Body of pancreas (tissue), 4 donors: ENCODE measurements around the gene GPM6B.

Source experiments
- CTCF ChIP-seq, 7 experiments: fragments of 450-650 bp in 4 of 7; fragments of 200-600 bp in 3 of 7; sonication (generic) in 3 of 7; IDR thresholded peaks; one replicate each; pipeline ENCODE4 v1.5.1; 2016 to 2019; ENCODE audit warnings: antibody characterized with exemption in 7 of 7
- POLR2A ChIP-seq, 3 donors: fragments of 450-650 bp; IDR thresholded peaks; one replicate each; pipeline ENCODE4 v1.6.1; 2016; ENCODE audit warnings: antibody characterized with exemption in 3 of 3, mild to moderate bottlenecking in 2 of 3

- TF ChIP-seq CTCF (IDR thresholded peaks at IDR 0.05), result no peak
- no peak for TF ChIP-seq POLR2A (IDR thresholded peaks at IDR 0.05)
These were observed 18.9 kb upstream of the GPM6B start for GRCh38 chrX:13835825-13836224.
